ENCODE measurements around the gene ZNF784. TPM values are rescaled to one million over a fixed set of nuclear protein-coding genes. Genes with fewer than 3 reads are reported as not detected.

Gene ZNF784
- total and polyA plus RNA-seq, 2 donors (not counting 1 experiment from before 2014, with no cell fraction given), result 1.6 to 5.6 TPM

DNA sequence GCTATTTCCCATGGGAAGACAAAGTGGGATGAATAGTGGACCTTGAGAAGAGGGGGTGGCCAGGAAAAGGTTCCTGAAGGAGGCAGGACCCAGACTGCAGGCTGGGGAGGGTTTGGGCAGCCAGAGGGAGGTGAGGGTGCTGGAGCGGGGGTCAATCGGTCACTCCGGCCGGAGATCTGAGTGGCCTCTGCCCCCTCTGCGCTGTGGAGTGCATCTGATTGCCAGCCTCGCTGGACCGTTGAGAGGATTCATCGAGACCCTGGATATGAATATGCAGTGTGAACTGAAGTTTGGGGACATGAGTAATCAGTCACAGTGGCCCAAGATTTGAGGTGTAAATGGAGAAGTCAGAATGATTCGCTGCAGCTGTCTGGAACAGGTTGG lies 11.0 kb upstream of the ZNF784 start:
- DNase-seq (ENCODE audit: low read depth in 2 of 2), result no peak

DNA sequence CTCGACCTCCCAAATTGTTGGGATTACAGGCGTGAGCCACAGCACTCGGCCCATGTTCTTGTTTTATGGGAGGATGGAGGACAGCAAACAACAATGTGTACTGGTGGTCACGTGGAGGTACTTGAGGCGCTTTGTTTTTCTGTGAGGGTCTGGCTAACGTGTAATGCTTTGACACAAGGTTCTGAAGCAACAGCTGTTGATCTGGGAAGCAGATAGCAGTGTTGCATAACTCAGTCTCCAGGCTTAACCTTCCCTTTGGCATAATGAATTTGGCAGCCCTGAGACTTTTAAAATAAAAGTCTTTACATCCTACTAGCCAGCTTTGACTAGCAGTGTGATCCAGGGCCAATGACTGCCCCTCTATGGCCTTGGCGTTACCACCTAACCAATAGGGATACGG lies 9.5 kb upstream of the ZNF784 start:
- TF ChIP-seq EZH2 (IDR thresholded peaks at IDR 0.05; ENCODE audit: low read length, missing control alignments), result no peak
- TF ChIP-seq, protein P1, sequence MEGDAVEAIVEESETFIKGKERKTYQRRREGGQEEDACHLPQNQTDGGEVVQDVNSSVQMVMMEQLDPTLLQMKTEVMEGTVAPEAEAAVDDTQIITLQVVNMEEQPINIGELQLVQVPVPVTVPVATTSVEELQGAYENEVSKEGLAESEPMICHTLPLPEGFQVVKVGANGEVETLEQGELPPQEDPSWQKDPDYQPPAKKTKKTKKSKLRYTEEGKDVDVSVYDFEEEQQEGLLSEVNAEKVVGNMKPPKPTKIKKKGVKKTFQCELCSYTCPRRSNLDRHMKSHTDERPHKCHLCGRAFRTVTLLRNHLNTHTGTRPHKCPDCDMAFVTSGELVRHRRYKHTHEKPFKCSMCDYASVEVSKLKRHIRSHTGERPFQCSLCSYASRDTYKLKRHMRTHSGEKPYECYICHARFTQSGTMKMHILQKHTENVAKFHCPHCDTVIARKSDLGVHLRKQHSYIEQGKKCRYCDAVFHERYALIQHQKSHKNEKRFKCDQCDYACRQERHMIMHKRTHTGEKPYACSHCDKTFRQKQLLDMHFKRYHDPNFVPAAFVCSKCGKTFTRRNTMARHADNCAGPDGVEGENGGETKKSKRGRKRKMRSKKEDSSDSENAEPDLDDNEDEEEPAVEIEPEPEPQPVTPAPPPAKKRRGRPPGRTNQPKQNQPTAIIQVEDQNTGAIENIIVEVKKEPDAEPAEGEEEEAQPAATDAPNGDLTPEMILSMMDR (conservative IDR thresholded peaks at IDR 0.05 in 1 of 2, IDR thresholded peaks at IDR 0.05 in 1 of 2; ENCODE audit: low read depth in 1 of 2, low read length in 2 of 2), result no peak
- H3K4me2 ChIP-seq (ENCODE audit: extremely low read depth, insufficient read depth, low read length), result no peak overlapping the region
- H3K4me3 ChIP-seq (replicated peaks in 1 of 4; ENCODE audit: control extremely low read depth in 1 of 4, insufficient read depth in 1 of 4, low read depth in 3 of 4, low read length in 4 of 4), result no peak overlapping the region
- no peaks in the 10 kb centered on the region for H3K27me3 ChIP-seq (ENCODE audit: control insufficient read depth, insufficient read depth, low read length)
- peaks cover 6% of the 10 kb centered on the region for H3K4me1 ChIP-seq (ENCODE audit: control insufficient read depth, extremely low read depth, insufficient read depth, low read length)
- H2AFZ ChIP-seq (ENCODE audit: low read length), result no peak overlapping the region
- no peak overlapping the region for H3K27ac ChIP-seq (ENCODE audit: insufficient read depth, low read length)
- H3K9ac ChIP-seq (ENCODE audit: insufficient read depth, low read length), result no peak overlapping the region
- no peaks in the 10 kb centered on the region for H4K20me1 ChIP-seq (ENCODE audit: control insufficient read depth, extremely low read depth, insufficient read depth, low read length)
- H3K79me2 ChIP-seq (ENCODE audit: control insufficient read depth, insufficient read depth, low read length), result peaks cover 35% of the 10 kb centered on the region
- peaks cover 5% of the 10 kb centered on the region for H3K36me3 ChIP-seq (ENCODE audit: control insufficient read depth, insufficient read depth, low read length)
- no peak for DNase-seq (ENCODE audit: low read depth in 2 of 2)
- no peaks in the 10 kb centered on the region for H3K9me3 ChIP-seq (ENCODE audit: control insufficient read depth, insufficient read depth, low read depth, low read length)

More for the DNA sequence above, 11.0 kb upstream of the ZNF784 start:
- no peaks in the 10 kb centered on the region for H3K9me3 ChIP-seq (ENCODE audit: control insufficient read depth, insufficient read depth, low read depth, low read length)
- H3K4me3 ChIP-seq (replicated peaks in 1 of 4; ENCODE audit: control extremely low read depth in 1 of 4, insufficient read depth in 1 of 4, low read depth in 3 of 4, low read length in 4 of 4), result peak overlapping the region; percentile 67 to 100 (median 96)
- no peaks in the 10 kb centered on the region for H4K20me1 ChIP-seq (ENCODE audit: control insufficient read depth, extremely low read depth, insufficient read depth, low read length)
- H3K9ac ChIP-seq (ENCODE audit: insufficient read depth, low read length), result peak overlapping the region; percentile 91
- H3K4me1 ChIP-seq (ENCODE audit: control insufficient read depth, extremely low read depth, insufficient read depth, low read length), result peaks cover 9% of the 10 kb centered on the region
- peak overlapping the region; percentile 95 for H3K27ac ChIP-seq (ENCODE audit: insufficient read depth, low read length)
- peaks cover 38% of the 10 kb centered on the region for H3K79me2 ChIP-seq (ENCODE audit: control insufficient read depth, insufficient read depth, low read length)
- peak overlapping the region; percentile 4 for H2AFZ ChIP-seq (ENCODE audit: low read length)
- peak overlapping the region; percentile 92 for H3K4me2 ChIP-seq (ENCODE audit: extremely low read depth, insufficient read depth, low read length)
- peaks cover 5% of the 10 kb centered on the region for H3K36me3 ChIP-seq (ENCODE audit: control insufficient read depth, insufficient read depth, low read length)
- H3K27me3 ChIP-seq (ENCODE audit: control insufficient read depth, insufficient read depth, low read length), result no peaks in the 10 kb centered on the region
- no peak for TF ChIP-seq EZH2 (IDR thresholded peaks at IDR 0.05; ENCODE audit: low read length, missing control alignments)
- TF ChIP-seq, protein P1 (conservative IDR thresholded peaks at IDR 0.05 in 1 of 2, IDR thresholded peaks at IDR 0.05 in 1 of 2; ENCODE audit: low read depth in 1 of 2, low read length in 2 of 2), result no peak

DNA sequence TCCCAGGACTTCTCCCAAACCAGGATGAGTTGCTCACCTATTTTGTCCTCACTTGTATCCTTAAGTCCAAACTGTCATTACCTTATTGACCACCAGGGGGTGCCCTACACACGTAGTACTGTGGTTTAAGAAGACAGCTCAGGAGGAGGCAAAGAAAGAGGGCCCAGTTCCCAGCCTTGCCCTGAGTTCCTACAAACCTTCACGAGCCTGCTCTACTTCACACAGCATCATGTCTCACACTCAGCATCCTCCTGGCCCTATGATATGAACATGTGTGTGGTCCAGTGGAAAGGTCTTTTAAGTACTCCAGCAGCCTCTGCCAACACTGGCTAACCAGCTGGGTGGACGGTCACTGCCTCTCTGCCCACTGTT lies 8.1 kb upstream of the ZNF784 start:
- H3K9ac ChIP-seq (ENCODE audit: insufficient read depth, low read length), result no peak overlapping the region
- DNase-seq (ENCODE audit: low read depth in 2 of 2), result peak; percentile 90 to 97
- no peaks in the 10 kb centered on the region for H4K20me1 ChIP-seq (ENCODE audit: control insufficient read depth, extremely low read depth, insufficient read depth, low read length)
- no peaks in the 10 kb centered on the region for H3K9me3 ChIP-seq (ENCODE audit: control insufficient read depth, insufficient read depth, low read depth, low read length)
- peaks cover under 1% of the 10 kb centered on the region for H3K36me3 ChIP-seq (ENCODE audit: control insufficient read depth, insufficient read depth, low read length)
- peaks cover 25% of the 10 kb centered on the region for H3K79me2 ChIP-seq (ENCODE audit: control insufficient read depth, insufficient read depth, low read length)
- H3K27ac ChIP-seq (ENCODE audit: insufficient read depth, low read length), result no peak overlapping the region
- H3K27me3 ChIP-seq (ENCODE audit: control insufficient read depth, insufficient read depth, low read length), result no peaks in the 10 kb centered on the region
- peaks cover 6% of the 10 kb centered on the region for H3K4me1 ChIP-seq (ENCODE audit: control insufficient read depth, extremely low read depth, insufficient read depth, low read length)
- no peak overlapping the region for H3K4me3 ChIP-seq (replicated peaks in 1 of 4; ENCODE audit: control extremely low read depth in 1 of 4, insufficient read depth in 1 of 4, low read depth in 3 of 4, low read length in 4 of 4)
- TF ChIP-seq EZH2 (IDR thresholded peaks at IDR 0.05; ENCODE audit: low read length, missing control alignments), result no peak
- TF ChIP-seq, protein P1 (conservative IDR thresholded peaks at IDR 0.05 in 1 of 2, IDR thresholded peaks at IDR 0.05 in 1 of 2; ENCODE audit: low read depth in 1 of 2, low read length in 2 of 2), result peak; percentile 79 to 85
- H2AFZ ChIP-seq (ENCODE audit: low read length), result peak overlapping the region; percentile 84
- H3K4me2 ChIP-seq (ENCODE audit: extremely low read depth, insufficient read depth, low read length), result no peak overlapping the region

Data from fibroblast of lung (primary cell).